Measurements from ENCODE around the gene XPR1.

Gene XPR1

DNA sequence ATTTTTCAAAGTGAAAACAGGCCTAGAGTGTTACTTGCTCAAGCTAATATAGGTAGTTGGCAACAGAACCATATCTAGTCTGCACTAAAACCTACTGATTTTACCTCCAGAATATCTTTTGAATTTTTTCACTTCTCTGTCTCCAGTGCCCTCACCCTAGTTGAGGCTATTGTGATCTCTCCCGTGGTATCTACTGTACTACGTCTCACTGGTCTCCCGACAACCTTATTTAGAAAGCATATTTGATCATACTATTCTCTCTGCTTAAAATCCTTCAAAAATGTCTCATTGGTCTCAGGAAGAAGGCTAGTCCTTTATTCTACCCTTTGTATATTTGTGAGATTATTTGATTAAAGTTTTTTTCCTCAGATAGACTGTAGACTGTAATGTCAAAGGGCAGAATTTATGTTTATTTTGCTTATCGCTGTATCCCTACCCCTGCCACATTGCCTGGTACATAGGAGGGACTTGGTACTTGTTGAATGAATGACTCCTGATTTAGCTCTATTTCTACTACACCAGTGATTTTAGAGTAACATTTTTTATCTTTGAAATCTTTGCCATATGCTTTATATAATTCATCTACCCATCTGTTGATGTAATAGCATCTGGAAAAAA lies 145.4 kb downstream of the XPR1 start:
- Histone ChIP-seq H3K27me3 (replicated peaks) (no peaks in the 10 kb centered on the region), H3K36me3 (replicated peaks) (no peaks in the 10 kb centered on the region), H3K4me3 (ENCODE audit: low read depth, low read length) (no peak overlapping the region), H3K27ac (no peak overlapping the region)
- in situ Hi-C loops (cut with HindIII; ENCODE audit: low pct_ligation_motif_present, low sequenced_read_pairs): no loop called here
- TF ChIP-seq, protein P1, sequence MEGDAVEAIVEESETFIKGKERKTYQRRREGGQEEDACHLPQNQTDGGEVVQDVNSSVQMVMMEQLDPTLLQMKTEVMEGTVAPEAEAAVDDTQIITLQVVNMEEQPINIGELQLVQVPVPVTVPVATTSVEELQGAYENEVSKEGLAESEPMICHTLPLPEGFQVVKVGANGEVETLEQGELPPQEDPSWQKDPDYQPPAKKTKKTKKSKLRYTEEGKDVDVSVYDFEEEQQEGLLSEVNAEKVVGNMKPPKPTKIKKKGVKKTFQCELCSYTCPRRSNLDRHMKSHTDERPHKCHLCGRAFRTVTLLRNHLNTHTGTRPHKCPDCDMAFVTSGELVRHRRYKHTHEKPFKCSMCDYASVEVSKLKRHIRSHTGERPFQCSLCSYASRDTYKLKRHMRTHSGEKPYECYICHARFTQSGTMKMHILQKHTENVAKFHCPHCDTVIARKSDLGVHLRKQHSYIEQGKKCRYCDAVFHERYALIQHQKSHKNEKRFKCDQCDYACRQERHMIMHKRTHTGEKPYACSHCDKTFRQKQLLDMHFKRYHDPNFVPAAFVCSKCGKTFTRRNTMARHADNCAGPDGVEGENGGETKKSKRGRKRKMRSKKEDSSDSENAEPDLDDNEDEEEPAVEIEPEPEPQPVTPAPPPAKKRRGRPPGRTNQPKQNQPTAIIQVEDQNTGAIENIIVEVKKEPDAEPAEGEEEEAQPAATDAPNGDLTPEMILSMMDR (IDR thresholded peaks at IDR 0.05; ENCODE audit: low read depth, low read length, missing control alignments): no peak
- no peak for DNase-seq

DNA sequence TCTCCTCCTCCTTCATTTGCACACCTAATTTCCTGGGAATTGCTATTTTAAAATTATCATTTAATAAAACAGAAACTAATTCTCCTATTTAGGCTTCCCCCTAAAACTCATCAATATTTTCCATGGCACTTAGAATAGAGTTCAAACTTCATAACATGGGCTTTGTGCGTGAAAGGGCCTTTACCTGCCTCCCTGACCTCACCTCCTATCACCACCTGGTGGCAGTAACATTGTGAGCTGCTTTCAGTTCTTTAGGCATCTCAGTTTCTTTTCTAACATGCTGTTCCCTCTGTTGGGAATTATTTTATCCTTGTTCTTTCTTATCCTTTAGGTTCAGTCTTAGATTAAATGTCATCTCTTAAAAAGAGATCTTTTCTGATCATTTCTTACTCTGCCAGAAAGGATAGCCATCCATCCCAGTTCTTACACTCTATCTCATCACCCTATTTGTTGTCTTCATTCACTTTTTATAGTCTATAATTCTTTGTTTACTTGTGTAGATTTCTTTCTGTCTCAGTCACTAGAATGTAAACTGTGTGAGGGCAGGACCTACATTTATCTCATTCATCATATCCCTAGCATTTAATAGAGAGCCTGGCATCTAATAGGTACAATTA lies 147.1 kb downstream of the XPR1 start:
- no peaks in the 10 kb centered on the region for H3K36me3 ChIP-seq (replicated peaks)
- H3K27me3 ChIP-seq (replicated peaks): no peaks in the 10 kb centered on the region
- DNase-seq: no peak
- H3K27ac ChIP-seq: no peak overlapping the region
- no peak overlapping the region for H3K4me3 ChIP-seq (ENCODE audit: low read depth, low read length)
- TF ChIP-seq, protein P1 (IDR thresholded peaks at IDR 0.05; ENCODE audit: low read depth, low read length, missing control alignments): peak; percentile 66
- in situ Hi-C loops (cut with HindIII; ENCODE audit: low pct_ligation_motif_present, low sequenced_read_pairs): no loop called here

DNA sequence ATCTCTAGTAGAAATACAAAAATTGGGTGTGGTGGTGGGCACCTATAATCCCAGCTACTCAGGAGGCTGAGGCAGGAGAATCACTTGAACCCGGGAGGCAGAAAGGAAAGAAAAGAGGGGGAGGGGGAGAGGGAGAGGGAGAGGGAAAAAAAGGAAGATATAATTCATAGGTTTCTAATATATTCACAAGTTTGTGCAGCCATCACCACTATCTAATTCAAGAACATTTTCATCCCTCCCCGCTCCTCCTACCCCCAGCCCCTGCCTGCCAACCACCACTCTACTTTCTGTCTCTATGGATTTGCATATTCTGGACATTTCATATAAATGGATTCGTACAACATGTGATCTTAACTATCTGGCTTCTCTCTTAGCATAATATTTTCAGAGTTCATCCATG lies 147.8 kb downstream of the XPR1 start:
- TF ChIP-seq, protein P1 (IDR thresholded peaks at IDR 0.05; ENCODE audit: low read depth, low read length, missing control alignments): no peak
- no peak overlapping the region for H3K4me3 ChIP-seq (ENCODE audit: low read depth, low read length)
- no peaks in the 10 kb centered on the region for H3K27me3 ChIP-seq (replicated peaks)
- no peak overlapping the region for H3K27ac ChIP-seq
- no peaks in the 10 kb centered on the region for H3K36me3 ChIP-seq (replicated peaks)
- in situ Hi-C loops (cut with HindIII; ENCODE audit: low pct_ligation_motif_present, low sequenced_read_pairs): no loop called here
- DNase-seq: no peak

DNA sequence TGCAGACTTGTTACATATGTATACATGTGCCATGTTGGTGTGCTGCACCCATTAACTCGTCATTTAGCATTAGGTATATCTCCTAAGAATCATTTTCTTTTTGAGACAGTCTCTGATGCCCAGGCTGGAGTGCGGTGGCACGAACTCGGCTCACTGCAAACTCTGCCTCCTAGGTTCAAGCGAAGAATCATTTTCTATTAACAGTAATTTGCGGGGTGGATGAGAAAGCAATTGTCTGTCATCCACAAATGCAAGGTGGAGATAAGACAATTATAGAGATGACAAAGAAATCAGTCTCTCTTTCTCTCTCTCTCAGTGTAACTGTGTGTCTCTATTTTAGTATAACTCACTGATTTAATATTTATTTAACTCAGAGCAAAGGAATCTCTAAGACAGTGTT lies 149.9 kb downstream of the XPR1 start:
- in situ Hi-C loops (cut with HindIII; ENCODE audit: low pct_ligation_motif_present, low sequenced_read_pairs): no loop called here
- Histone ChIP-seq H3K4me3 (ENCODE audit: low read depth, low read length) (no peak overlapping the region), H3K27me3 (replicated peaks) (no peaks in the 10 kb centered on the region), H3K27ac (no peak overlapping the region), H3K36me3 (replicated peaks) (no peaks in the 10 kb centered on the region)
- TF ChIP-seq, protein P1 (IDR thresholded peaks at IDR 0.05; ENCODE audit: low read depth, low read length, missing control alignments): no peak
- DNase-seq: no peak

DNA sequence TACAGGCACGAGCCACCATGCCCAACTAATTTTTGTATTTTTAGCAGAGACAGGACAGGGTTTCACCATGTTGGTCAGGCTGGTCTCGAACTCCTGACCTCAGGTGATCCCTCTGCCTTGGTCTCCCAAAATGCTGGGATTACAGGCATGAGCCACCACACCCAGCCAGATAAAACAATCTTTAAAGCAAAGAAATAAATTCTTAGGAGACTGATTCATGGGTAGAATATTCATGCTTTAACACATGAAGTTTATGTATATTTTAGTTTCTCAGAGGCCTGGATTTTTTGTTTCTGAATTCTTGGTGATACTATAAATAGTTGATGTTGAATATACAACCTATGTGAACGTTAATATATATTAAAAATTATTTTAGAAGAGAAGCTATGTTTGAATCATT lies 153.5 kb downstream of the XPR1 start:
- Histone ChIP-seq H3K27me3 (replicated peaks) (no peaks in the 10 kb centered on the region), H3K27ac (no peak overlapping the region), H3K4me3 (ENCODE audit: low read depth, low read length) (no peak overlapping the region), H3K36me3 (replicated peaks) (no peaks in the 10 kb centered on the region)
- in situ Hi-C loops (cut with HindIII; ENCODE audit: low pct_ligation_motif_present, low sequenced_read_pairs): no loop called here
- TF ChIP-seq, protein P1 (IDR thresholded peaks at IDR 0.05; ENCODE audit: low read depth, low read length, missing control alignments): no peak
- DNase-seq: no peak

DNA sequence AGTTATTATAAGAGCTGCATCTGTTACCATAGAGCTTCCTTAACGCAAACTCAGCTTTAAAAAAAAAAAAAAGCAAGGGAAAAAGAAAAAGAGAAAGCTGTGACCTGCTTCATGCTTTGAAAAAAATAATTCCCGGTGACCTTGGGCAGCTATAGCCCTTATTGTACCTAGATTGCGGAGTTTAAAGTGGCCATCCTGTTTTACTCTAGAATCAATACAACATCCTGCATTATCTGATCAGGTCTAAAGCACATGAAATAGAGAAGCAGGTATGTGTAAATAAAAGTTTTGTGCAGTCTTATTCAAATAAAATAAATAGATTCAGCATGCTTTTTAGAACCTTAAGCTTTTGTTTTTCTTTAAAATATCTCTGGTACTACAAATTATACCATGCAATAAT lies 154.1 kb downstream of the XPR1 start:
- Histone ChIP-seq H3K4me3 (ENCODE audit: low read depth, low read length) (no peak overlapping the region), H3K36me3 (replicated peaks) (no peaks in the 10 kb centered on the region), H3K27ac (no peak overlapping the region), H3K27me3 (replicated peaks) (no peaks in the 10 kb centered on the region)
- TF ChIP-seq, protein P1 (IDR thresholded peaks at IDR 0.05; ENCODE audit: low read depth, low read length, missing control alignments): no peak
- DNase-seq: no peak
- in situ Hi-C loops (cut with HindIII; ENCODE audit: low pct_ligation_motif_present, low sequenced_read_pairs): no loop called here
